Stimulated activated CD4-positive, alpha-beta T cell treated with anti-CD3 and anti-CD28 coated beads, Interleukin-12 subunit alpha, Interleukin-12 subunit beta, amount 100 ng/mL, for 48 hours (primary cell): ENCODE results near the gene RSKR.
A peak's percentile ranks its signal among the peaks of the same experiment; 100 is the strongest.
"Not testable (repeated sequence)": the region's sequence is repeated elsewhere in the genome, so short reads cannot be mapped to it uniquely, and the experiment has no call there.

Experiments
- DNase-seq, 3 donors: peaks; one replicate each; pipeline ENCODE4 v3.0.0-alpha.2; 2020; ENCODE audit warnings: low read depth in 2 of 3, low spot score in 1 of 3

RSKR gene

GRCh38 chr17:28579526-28579925 lies 34.5 kb downstream of the RSKR start:
- DNase-seq: peak in 1 of 3 donors; percentile 37

- no peak for DNase-seq
These were observed 35.5 kb downstream of the RSKR start for GRCh38 chr17:28578246-28579195.

GRCh38 chr17:28577466-28577824 lies 36.5 kb downstream of the RSKR start:
- no peak for DNase-seq

- peak; percentile 94 to 98 (median 97) for DNase-seq
These were observed 37.1 kb downstream of the RSKR start, which contains the start of gene ALDOC for GRCh38 chr17:28576758-28577465. Gene ALDOC, minus strand, starts transcription at chr17:28576895. Its CDS starts 1,363 bp downstream, at chr17:28575532.

GRCh38 chr17:28576016-28576415 lies 38.0 kb downstream of the RSKR start:
- DNase-seq: not testable (repeated sequence)

- DNase-seq: no peak
These were observed 38.7 kb downstream of the RSKR start for GRCh38 chr17:28575126-28575795.

- no peak for DNase-seq
These were observed 39.5 kb downstream of the RSKR start for GRCh38 chr17:28574526-28574925.

- DNase-seq: no peak
These were observed 40.0 kb downstream of the RSKR start for GRCh38 chr17:28573966-28574480.

GRCh38 chr17:28573521-28573920 lies 40.5 kb downstream of the RSKR start:
- DNase-seq: no peak

GRCh38 chr17:28573040-28573380 lies 41.0 kb downstream of the RSKR start:
- no peak for DNase-seq

GRCh38 chr17:28572259-28573039 lies 41.5 kb downstream of the RSKR start:
- DNase-seq: no peak

GRCh38 chr17:28571361-28572122 lies 42.4 kb downstream of the RSKR start, which contains the start of gene PIGS:
Gene PIGS, minus strand, starts transcription at chr17:28571524. Its CDS starts 28 bp downstream, at chr17:28571496.
- peak; percentile 89 to 94 (median 90) for DNase-seq

- DNase-seq: peak; percentile 24 to 46 (median 37)
These were observed 43.1 kb downstream of the RSKR start for GRCh38 chr17:28570716-28571360.

- DNase-seq: no peak
These were observed 44.5 kb downstream of the RSKR start for GRCh38 chr17:28569446-28569845.

- DNase-seq: no peak
These were observed 46.4 kb downstream of the RSKR start for GRCh38 chr17:28567604-28568003.

GRCh38 chr17:28563475-28563874 lies 50.5 kb downstream of the RSKR start:
- no peak for DNase-seq
